ENCODE measurements around the gene EMILIN2.

Gene EMILIN2

GRCh38 chr18:2900684-2901422 is 54.0 kb downstream of the EMILIN2 start:
- in situ Hi-C loops (cut with HindIII; ENCODE audit: low pct_unique_long_range_greater_than_20kb, low sequenced_read_pairs) = no loop called here
- no peak for DNase-seq (ENCODE audit: low read depth in 1 of 2, low spot score in 1 of 2)
- TF ChIP-seq JUND (IDR thresholded peaks at IDR 0.05; ENCODE audit: low read depth) = no peak

- DNase-seq (ENCODE audit: low read depth in 1 of 2, low spot score in 1 of 2) = no peak
- TF ChIP-seq JUND (IDR thresholded peaks at IDR 0.05; ENCODE audit: low read depth) = no peak
- in situ Hi-C loops (cut with HindIII; ENCODE audit: low pct_unique_long_range_greater_than_20kb, low sequenced_read_pairs) = no loop called here
Observed at GRCh38 chr18:2901423-2901985, 54.7 kb downstream of the EMILIN2 start.

- in situ Hi-C loops (cut with HindIII; ENCODE audit: low pct_unique_long_range_greater_than_20kb, low sequenced_read_pairs) = no loop called here
- TF ChIP-seq JUND (IDR thresholded peaks at IDR 0.05; ENCODE audit: low read depth) = no peak
- DNase-seq (ENCODE audit: low read depth in 1 of 2, low spot score in 1 of 2) = no peak
Observed at GRCh38 chr18:2902327-2902726, 55.5 kb downstream of the EMILIN2 start.

- no peak for TF ChIP-seq JUND (IDR thresholded peaks at IDR 0.05; ENCODE audit: low read depth)
- DNase-seq (ENCODE audit: low read depth in 1 of 2, low spot score in 1 of 2) = no peak
- in situ Hi-C loops (cut with HindIII; ENCODE audit: low pct_unique_long_range_greater_than_20kb, low sequenced_read_pairs) = no loop called here
Observed at GRCh38 chr18:2903006-2903405, 56.2 kb downstream of the EMILIN2 start.

GRCh38 chr18:2905854-2906703 is 59.3 kb downstream of the EMILIN2 start:
- in situ Hi-C loops (cut with HindIII; ENCODE audit: low pct_unique_long_range_greater_than_20kb, low sequenced_read_pairs) = no loop called here
- TF ChIP-seq JUND (IDR thresholded peaks at IDR 0.05; ENCODE audit: low read depth) = no peak
- no peak for DNase-seq (ENCODE audit: low read depth in 1 of 2, low spot score in 1 of 2)

GRCh38 chr18:2906704-2907549 is 60.1 kb downstream of the EMILIN2 start:
- DNase-seq (ENCODE audit: low read depth in 1 of 2, low spot score in 1 of 2) = no peak
- TF ChIP-seq JUND (IDR thresholded peaks at IDR 0.05; ENCODE audit: low read depth) = no peak
- in situ Hi-C loops (cut with HindIII; ENCODE audit: low pct_unique_long_range_greater_than_20kb, low sequenced_read_pairs) = no loop called here

GRCh38 chr18:2907550-2908135 is 60.8 kb downstream of the EMILIN2 start:
- no peak for TF ChIP-seq JUND (IDR thresholded peaks at IDR 0.05; ENCODE audit: low read depth)
- no peak for DNase-seq (ENCODE audit: low read depth in 1 of 2, low spot score in 1 of 2)
- in situ Hi-C loops (cut with HindIII; ENCODE audit: low pct_unique_long_range_greater_than_20kb, low sequenced_read_pairs) = no loop called here

- DNase-seq (ENCODE audit: low read depth in 1 of 2, low spot score in 1 of 2) = no peak
- TF ChIP-seq JUND (IDR thresholded peaks at IDR 0.05; ENCODE audit: low read depth) = no peak
- in situ Hi-C loops (cut with HindIII; ENCODE audit: low pct_unique_long_range_greater_than_20kb, low sequenced_read_pairs) = no loop called here
Observed at GRCh38 chr18:2908166-2908945, 61.5 kb downstream of the EMILIN2 start.

- no peak for TF ChIP-seq JUND (IDR thresholded peaks at IDR 0.05; ENCODE audit: low read depth)
- in situ Hi-C loops (cut with HindIII; ENCODE audit: low pct_unique_long_range_greater_than_20kb, low sequenced_read_pairs) = no loop called here
- no peak for DNase-seq (ENCODE audit: low read depth in 1 of 2, low spot score in 1 of 2)
Observed at GRCh38 chr18:2908946-2909335, 62.1 kb downstream of the EMILIN2 start.

GRCh38 chr18:2909431-2910140 is 62.8 kb downstream of the EMILIN2 start:
- no peak for TF ChIP-seq JUND (IDR thresholded peaks at IDR 0.05; ENCODE audit: low read depth)
- in situ Hi-C loops (cut with HindIII; ENCODE audit: low pct_unique_long_range_greater_than_20kb, low sequenced_read_pairs) = no loop called here

GRCh38 chr18:2910261-2910660 is 63.5 kb downstream of the EMILIN2 start:
- DNase-seq (ENCODE audit: low read depth in 1 of 2, low spot score in 1 of 2) = no peak
- in situ Hi-C loops (cut with HindIII; ENCODE audit: low pct_unique_long_range_greater_than_20kb, low sequenced_read_pairs) = no loop called here
- no peak for TF ChIP-seq JUND (IDR thresholded peaks at IDR 0.05; ENCODE audit: low read depth)

More at GRCh38 chr18:2909431-2910140, 62.8 kb downstream of the EMILIN2 start:
- DNase-seq (ENCODE audit: low read depth in 1 of 2, low spot score in 1 of 2) = no peak

Measured in T47D (cell line).